ENCODE results near the gene JAKMIP3.

DNA sequence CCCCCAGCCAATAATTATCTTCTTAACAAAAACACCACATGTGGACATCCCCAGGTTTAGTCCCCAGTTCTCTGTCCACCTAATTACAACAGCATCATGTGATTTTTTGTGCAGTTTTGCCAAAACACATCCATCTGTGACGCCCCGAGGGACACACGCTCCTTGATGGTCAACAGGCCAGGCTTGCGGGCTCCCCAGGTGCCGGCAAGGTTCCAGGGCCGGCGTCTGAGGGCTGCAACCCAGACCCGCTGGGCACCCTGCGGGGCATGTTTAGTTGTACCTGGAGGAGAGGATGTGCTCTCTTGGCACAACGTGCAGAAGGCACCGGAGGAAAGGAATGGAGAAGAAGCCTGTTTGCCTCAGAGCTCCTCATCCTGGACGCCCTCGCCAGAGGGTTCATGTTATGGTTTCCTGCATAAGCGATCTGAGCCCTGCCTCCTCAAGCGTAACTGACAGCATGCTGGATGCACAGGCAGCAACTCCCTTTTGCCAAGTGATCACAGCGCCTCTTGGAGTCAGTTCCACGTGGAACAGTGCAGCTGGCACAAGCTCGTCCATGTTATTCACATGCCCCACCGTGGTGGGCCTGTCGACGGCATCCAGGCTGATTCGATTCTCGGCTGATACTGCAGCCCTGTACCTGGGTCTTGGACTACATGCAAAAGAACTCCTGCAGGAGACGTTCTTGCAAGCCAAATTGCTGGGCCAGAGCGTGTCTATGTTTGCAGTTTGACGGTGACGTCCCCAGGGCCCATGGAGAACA, 41.6 kb downstream of the JAKMIP3 start:
- TF ChIP-seq POLR2A (IDR thresholded peaks at IDR 0.05): no peak
- no peak for TF ChIP-seq EP300 (IDR thresholded peaks at IDR 0.05)
- TF ChIP-seq, protein P1, sequence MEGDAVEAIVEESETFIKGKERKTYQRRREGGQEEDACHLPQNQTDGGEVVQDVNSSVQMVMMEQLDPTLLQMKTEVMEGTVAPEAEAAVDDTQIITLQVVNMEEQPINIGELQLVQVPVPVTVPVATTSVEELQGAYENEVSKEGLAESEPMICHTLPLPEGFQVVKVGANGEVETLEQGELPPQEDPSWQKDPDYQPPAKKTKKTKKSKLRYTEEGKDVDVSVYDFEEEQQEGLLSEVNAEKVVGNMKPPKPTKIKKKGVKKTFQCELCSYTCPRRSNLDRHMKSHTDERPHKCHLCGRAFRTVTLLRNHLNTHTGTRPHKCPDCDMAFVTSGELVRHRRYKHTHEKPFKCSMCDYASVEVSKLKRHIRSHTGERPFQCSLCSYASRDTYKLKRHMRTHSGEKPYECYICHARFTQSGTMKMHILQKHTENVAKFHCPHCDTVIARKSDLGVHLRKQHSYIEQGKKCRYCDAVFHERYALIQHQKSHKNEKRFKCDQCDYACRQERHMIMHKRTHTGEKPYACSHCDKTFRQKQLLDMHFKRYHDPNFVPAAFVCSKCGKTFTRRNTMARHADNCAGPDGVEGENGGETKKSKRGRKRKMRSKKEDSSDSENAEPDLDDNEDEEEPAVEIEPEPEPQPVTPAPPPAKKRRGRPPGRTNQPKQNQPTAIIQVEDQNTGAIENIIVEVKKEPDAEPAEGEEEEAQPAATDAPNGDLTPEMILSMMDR (IDR thresholded peaks at IDR 0.05): no peak
